Esophagus muscularis mucosa (tissue), 4 donors: ENCODE results near the gene ARHGAP15. TPM values are rescaled to one million over a fixed set of nuclear protein-coding genes. Genes with fewer than 3 reads are reported as not detected.

Experiments used
- DNase-seq: peaks from one replicate; pipeline ENCODE4 v3.0.0-alpha.2; 2017; ENCODE audit errors: extremely low spot score
- H3K27ac ChIP-seq, 4 donors: fragments of 200-600 bp; sonication (generic); replicated peaks in 1 of 4; 1 replicate in 3 of 4; 2 replicates in 1 of 4; pipeline ENCODE4 v1.5.1; 2016 to 2019; ENCODE audit warnings: mild to moderate bottlenecking in 1 of 4
- H3K27me3 ChIP-seq, 4 donors: fragments of 200-600 bp; sonication (generic); one replicate each; pipeline versions ENCODE4 v1.5.1 to v1.6.0; 2016 to 2019
- H3K36me3 ChIP-seq, 4 donors: fragments of 200-600 bp; sonication (generic); one replicate each; pipeline ENCODE4 v1.5.1; 2016 to 2019
- H3K4me1 ChIP-seq, 4 donors: fragments of 200-600 bp; sonication (generic); one replicate each; pipeline ENCODE4 v1.5.1; 2016 to 2019
- H3K4me3 ChIP-seq, 4 donors: fragments of 200-600 bp; sonication (generic); 1 replicate in 2 of 4; 2 replicates in 2 of 4; pipeline ENCODE4 v1.5.1; 2016 to 2019; ENCODE audit warnings: mild to moderate bottlenecking in 4 of 4, moderate library complexity in 1 of 4
- H3K9me3 ChIP-seq, 4 donors: fragments of 200-600 bp; sonication (generic); 1 replicate in 3 of 4; 2 replicates in 1 of 4; pipeline ENCODE4 v1.5.1; 2016 to 2019
- CTCF ChIP-seq, 3 experiments: fragments of 200-600 bp in 2 of 3; fragments of 450-650 bp in 1 of 3; sonication (generic) in 2 of 3; IDR thresholded peaks; one replicate each; pipeline ENCODE4 v1.5.1; 2017 to 2019; ENCODE audit warnings: antibody characterized with exemption in 3 of 3, mild to moderate bottlenecking in 2 of 3, moderate library complexity in 1 of 3
- EP300 ChIP-seq: sonication (generic); formaldehyde crosslinking; IDR thresholded peaks from one replicate; pipeline ENCODE4 v1.6.1; 2017; ENCODE audit warnings: antibody characterized with exemption
- POLR2A ChIP-seq: fragments of 450-650 bp; IDR thresholded peaks from one replicate; pipeline ENCODE4 v1.6.1; 2017; ENCODE audit warnings: antibody characterized with exemption, moderate library complexity, mild to moderate bottlenecking, low read depth
- POLR2AphosphoS5 ChIP-seq, 2 donors: sonication (generic); formaldehyde crosslinking; IDR thresholded peaks; one replicate each; pipeline ENCODE4 v1.6.1; 2017; ENCODE audit warnings: antibody characterized with exemption in 2 of 2
- WGBS: methylation state at CpG from one replicate; pipeline ENCODE4 v1.1.5; 2018; 5-methylcytosine and 5-hydroxymethylcytosine counted together
- intact Hi-C: fragments of 100-400 bp; cut with DNase I; formaldehyde crosslinking; loops from one replicate; pipeline ENCODE4 v1.15.1; 2023
- total RNA-seq, 4 donors: library from RNA; depleted of rRNA; stranded (reverse); fragments of >200 nt; gene quantifications; one replicate each; pipeline versions ENCODE4 v1.1.0 to v1.2.1, GENCODE V29; 2016

ARHGAP15 gene
- total RNA-seq, 4 donors from 2014 or later, result 5.4 to 13.3 (median 7.1) TPM

GRCh38 chr2:143652692-143653091 is 523.5 kb downstream of the ARHGAP15 start:
- H3K4me3 ChIP-seq, result no peak overlapping the region
- H3K4me1 ChIP-seq, result no peaks in the 10 kb centered on the region
- H3K27ac ChIP-seq, result no peak overlapping the region
- no peak for TF ChIP-seq POLR2AphosphoS5 (IDR thresholded peaks at IDR 0.05)
- no peaks in the 10 kb centered on the region for H3K36me3 ChIP-seq
- intact Hi-C loops, result no loop called here
- no peaks in the 10 kb centered on the region for H3K27me3 ChIP-seq
- no peak for DNase-seq
- peaks cover 0 to 10% (median 3%) of the 10 kb centered on the region in 4 donors for H3K9me3 ChIP-seq

GRCh38 chr2:143668234-143668633 is 539.0 kb downstream of the ARHGAP15 start:
- intact Hi-C loops, result no loop called here
- 76% methylated on average over 2 of the region's 2 CpGs for WGBS
- H3K4me1 ChIP-seq, result no peaks in the 10 kb centered on the region

GRCh38 chr2:143674051-143674450 is 544.8 kb downstream of the ARHGAP15 start:
- Histone ChIP-seq H3K4me3 (no peak overlapping the region), H3K4me1 (no peaks in the 10 kb centered on the region), H3K36me3 (no peaks in the 10 kb centered on the region), H3K27ac (no peak overlapping the region), H3K9me3 (no peaks in the 10 kb centered on the region), H3K27me3 (no peaks in the 10 kb centered on the region)
- intact Hi-C loops, result no loop called here
- no peak for DNase-seq
- WGBS, result 81% methylated on average over 2 of the region's 2 CpGs
- TF ChIP-seq POLR2A (no peak), POLR2AphosphoS5 (IDR thresholded peaks at IDR 0.05) (no peak), EP300 (no peak), CTCF (IDR thresholded peaks at IDR 0.05) (no peak)

More at GRCh38 chr2:143668234-143668633, 539.0 kb downstream of the ARHGAP15 start:
- TF ChIP-seq POLR2AphosphoS5 (IDR thresholded peaks at IDR 0.05) (no peak), EP300 (no peak)
- Histone ChIP-seq H3K27ac (no peak overlapping the region), H3K27me3 (no peaks in the 10 kb centered on the region), H3K36me3 (no peaks in the 10 kb centered on the region), H3K4me3 (no peak overlapping the region), H3K9me3 (no peaks in the 10 kb centered on the region)
- DNase-seq, result no peak

GRCh38 chr2:143675021-143675420 is 545.8 kb downstream of the ARHGAP15 start:
- Histone ChIP-seq H3K27me3 (no peaks in the 10 kb centered on the region), H3K36me3 (no peaks in the 10 kb centered on the region), H3K4me1 (no peaks in the 10 kb centered on the region), H3K4me3 (no peak overlapping the region), H3K27ac (no peak overlapping the region), H3K9me3 (no peaks in the 10 kb centered on the region)
- TF ChIP-seq CTCF (IDR thresholded peaks at IDR 0.05), result no peak
- no peak for TF ChIP-seq POLR2A
- no peak for TF ChIP-seq POLR2AphosphoS5 (IDR thresholded peaks at IDR 0.05)
- TF ChIP-seq EP300, result no peak
- no peak for DNase-seq
- intact Hi-C loops, result no loop called here

- Histone ChIP-seq H3K4me3 (no peak overlapping the region), H3K36me3 (no peaks in the 10 kb centered on the region), H3K27me3 (no peaks in the 10 kb centered on the region), H3K9me3 (no peaks in the 10 kb centered on the region), H3K4me1 (peaks cover 0 to 6% (median 6%) of the 10 kb centered on the region in 4 donors), H3K27ac (no peak overlapping the region)
- 79% methylated on average over 5 of the region's 5 CpGs for WGBS
- TF ChIP-seq EP300 (no peak), CTCF (IDR thresholded peaks at IDR 0.05) (no peak), POLR2A (no peak), POLR2AphosphoS5 (IDR thresholded peaks at IDR 0.05) (no peak)
- DNase-seq, result no peak
- intact Hi-C loops, result no loop called here
Observed at GRCh38 chr2:143679617-143680016, 550.4 kb downstream of the ARHGAP15 start.

GRCh38 chr2:143680885-143681405 is 551.7 kb downstream of the ARHGAP15 start:
- no peak for TF ChIP-seq CTCF (IDR thresholded peaks at IDR 0.05)
- TF ChIP-seq POLR2AphosphoS5 (IDR thresholded peaks at IDR 0.05), result no peak
- TF ChIP-seq EP300, result no peak
- DNase-seq, result no peak
- H3K36me3 ChIP-seq, result no peaks in the 10 kb centered on the region
- H3K27me3 ChIP-seq, result no peaks in the 10 kb centered on the region
- H3K9me3 ChIP-seq, result no peaks in the 10 kb centered on the region
- intact Hi-C loops, result no loop called here
- no peak overlapping the region for H3K4me3 ChIP-seq
- no peak overlapping the region for H3K27ac ChIP-seq
- WGBS, result 83% methylated on average over 3 of the region's 3 CpGs
- H3K4me1 ChIP-seq, result peaks cover 0 to 14% (median 7%) of the 10 kb centered on the region in 4 donors
